ENCODE measurements around the gene PTPN5. TPM values are rescaled to one million over a fixed set of nuclear protein-coding genes. Genes with fewer than 3 reads are reported as not detected.

PTPN5 gene
- total RNA-seq, 1 experiment from 2014 or later = not detected

DNA sequence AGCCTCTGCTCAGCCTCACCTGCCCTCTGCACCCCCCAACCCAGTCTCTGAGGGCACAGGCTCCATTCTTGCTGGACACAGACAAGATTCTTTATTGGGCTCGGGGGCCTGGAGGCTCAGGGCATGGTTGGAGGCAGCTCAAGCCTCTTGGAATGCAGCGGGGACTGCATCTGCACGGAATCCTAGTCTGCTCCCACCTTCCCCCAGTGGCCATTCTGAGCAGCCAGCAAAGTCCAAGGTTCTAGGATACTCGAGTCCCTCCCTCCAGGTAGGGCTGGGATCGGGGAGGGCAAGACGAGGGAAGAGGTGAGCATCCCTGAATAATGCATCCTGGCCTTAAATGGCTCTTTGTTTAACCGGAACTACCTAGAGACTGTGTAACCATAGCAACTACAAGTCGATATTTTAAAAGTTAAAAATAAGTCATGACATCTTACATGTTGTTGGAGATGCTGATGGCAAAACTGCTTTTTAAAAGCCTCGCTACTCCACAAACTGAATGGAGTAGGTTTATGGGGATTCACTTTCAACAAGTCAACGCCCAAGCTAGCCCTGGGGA, 54.9 kb downstream of the PTPN5 start:
- DNase-seq = peak; percentile 10
- CTCF ChIA-PET = interaction anchor here (1.1 kb wide), 1 partner anchor 17 kb away, joined by 3 read pairs; no protein-coding TSS in a partner anchor
- no peaks in the 10 kb centered on the region for H3K9me3 Mint-ChIP-seq (ENCODE audit: low read depth, unreplicated experiment)
- H3K36me3 Mint-ChIP-seq (ENCODE audit: insufficient read depth, unreplicated experiment) = no peaks in the 10 kb centered on the region
- no peaks in the 10 kb centered on the region for H3K4me1 Mint-ChIP-seq (ENCODE audit: low read depth, unreplicated experiment)
- intact Hi-C loops (cut with micrococcal nuclease; ENCODE audit: unreplicated experiment) = loop anchor here (10.0 kb wide), 1 partner anchor 622 kb away; no protein-coding TSS in a partner anchor
- no peak overlapping the region for H3K27ac Mint-ChIP-seq (ENCODE audit: unreplicated experiment)
- BruUV-seq (replicated peaks) = no TSS peak
- no peak for TF ChIP-seq CTCF (IDR thresholded peaks at IDR 0.05; ENCODE audit: unreplicated experiment)
- peaks cover 60% of the 10 kb centered on the region for H3K27me3 Mint-ChIP-seq (ENCODE audit: unreplicated experiment)
- H3K4me3 Mint-ChIP-seq (ENCODE audit: low read depth, unreplicated experiment) = no peak overlapping the region

DNA sequence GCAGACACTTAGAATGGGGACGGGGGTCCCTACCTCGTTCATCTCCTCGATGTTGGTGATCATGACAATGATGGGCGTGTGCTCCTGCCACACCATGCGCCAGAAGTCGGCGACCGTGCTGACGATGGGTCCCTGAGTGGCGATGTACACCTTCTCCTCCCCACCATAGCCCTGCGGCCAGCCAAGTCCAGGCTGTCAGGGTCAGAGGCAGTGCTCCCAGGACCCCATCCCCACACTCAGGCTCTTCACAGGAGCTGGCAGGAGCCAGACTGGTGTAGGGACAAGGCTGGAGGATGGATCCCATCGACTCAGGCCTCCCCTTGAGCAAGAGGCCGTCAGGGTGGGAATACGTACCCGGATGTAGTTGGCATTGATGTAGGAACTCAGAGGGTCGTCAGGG, 58.4 kb downstream of the PTPN5 start:
- Mint-ChIP-seq H3K9me3 (ENCODE audit: low read depth, unreplicated experiment) (no peaks in the 10 kb centered on the region), H3K27ac (ENCODE audit: unreplicated experiment) (no peak overlapping the region), H3K4me1 (ENCODE audit: low read depth, unreplicated experiment) (no peaks in the 10 kb centered on the region), H3K36me3 (ENCODE audit: insufficient read depth, unreplicated experiment) (no peaks in the 10 kb centered on the region), H3K27me3 (ENCODE audit: unreplicated experiment) (peaks cover 31% of the 10 kb centered on the region), H3K4me3 (ENCODE audit: low read depth, unreplicated experiment) (no peak overlapping the region)
- no peak for TF ChIP-seq CTCF (IDR thresholded peaks at IDR 0.05; ENCODE audit: unreplicated experiment)
- intact Hi-C loops (cut with micrococcal nuclease; ENCODE audit: unreplicated experiment) = loop anchor here (5.0 to 10.0 kb wide), 3 partner anchors 66 to 618 kb away; partner anchors contain the start of gene UEVLD
- no TSS peak for BruUV-seq (replicated peaks)
- CTCF ChIA-PET = no interaction called here
- DNase-seq = no peak

- Mint-ChIP-seq H3K4me3 (ENCODE audit: low read depth, unreplicated experiment) (no peak overlapping the region), H3K36me3 (ENCODE audit: insufficient read depth, unreplicated experiment) (no peaks in the 10 kb centered on the region), H3K27ac (ENCODE audit: unreplicated experiment) (no peak overlapping the region), H3K9me3 (ENCODE audit: low read depth, unreplicated experiment) (no peaks in the 10 kb centered on the region), H3K27me3 (ENCODE audit: unreplicated experiment) (peaks cover 24% of the 10 kb centered on the region), H3K4me1 (ENCODE audit: low read depth, unreplicated experiment) (no peaks in the 10 kb centered on the region)
- CTCF ChIA-PET = interaction anchor here (0.7 to 2.2 kb wide), 3 partner anchors 10 to 192 kb away, joined by 3 to 7 read pairs (median 4); no protein-coding TSS in a partner anchor
- TF ChIP-seq CTCF (IDR thresholded peaks at IDR 0.05; ENCODE audit: unreplicated experiment) = peak; percentile 90
- intact Hi-C loops (cut with micrococcal nuclease; ENCODE audit: unreplicated experiment) = loop anchor here (1.0 to 10.0 kb wide), 4 partner anchors 65 to 617 kb away; partner anchors contain the start of gene UEVLD
- no TSS peak for BruUV-seq (replicated peaks)
- DNase-seq = peak; percentile 68
These were observed 59.4 kb downstream of the PTPN5 start for GRCh38 chr11:18731949-18732821.

DNA sequence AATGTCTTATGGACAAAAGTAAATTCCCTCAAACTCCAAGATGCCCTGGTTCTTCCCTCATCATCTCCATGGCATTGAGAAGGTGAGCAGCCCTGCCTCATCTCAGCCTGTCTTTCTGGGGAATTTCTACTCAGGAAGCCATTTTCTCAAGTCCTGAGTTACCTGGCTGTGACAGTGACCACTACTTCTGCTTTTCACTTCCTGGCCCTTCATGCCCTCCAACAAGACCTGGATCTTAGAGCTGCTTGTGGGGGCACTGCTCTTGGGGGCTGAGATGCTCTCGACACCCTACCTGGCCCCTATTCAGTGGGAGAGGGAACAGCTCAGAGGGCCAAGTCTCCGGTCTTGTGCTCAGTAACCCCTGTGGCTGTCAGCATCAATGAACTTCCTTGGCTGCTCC, 60.2 kb downstream of the PTPN5 start:
- CTCF ChIA-PET = interaction anchor here (0.7 to 2.2 kb wide), 3 partner anchors 9 to 192 kb away, joined by 3 to 7 read pairs (median 4); no protein-coding TSS in a partner anchor
- H3K27me3 Mint-ChIP-seq (ENCODE audit: unreplicated experiment) = peaks cover 21% of the 10 kb centered on the region
- DNase-seq = no peak
- no TSS peak for BruUV-seq (replicated peaks)
- intact Hi-C loops (cut with micrococcal nuclease; ENCODE audit: unreplicated experiment) = loop anchor here (5.0 to 10.0 kb wide), 3 partner anchors 64 to 617 kb away; partner anchors contain the start of gene UEVLD
- H3K4me1 Mint-ChIP-seq (ENCODE audit: low read depth, unreplicated experiment) = no peaks in the 10 kb centered on the region
- H3K27ac Mint-ChIP-seq (ENCODE audit: unreplicated experiment) = no peak overlapping the region
- no peak for TF ChIP-seq CTCF (IDR thresholded peaks at IDR 0.05; ENCODE audit: unreplicated experiment)
- H3K4me3 Mint-ChIP-seq (ENCODE audit: low read depth, unreplicated experiment) = no peak overlapping the region
- no peaks in the 10 kb centered on the region for H3K36me3 Mint-ChIP-seq (ENCODE audit: insufficient read depth, unreplicated experiment)
- H3K9me3 Mint-ChIP-seq (ENCODE audit: low read depth, unreplicated experiment) = no peaks in the 10 kb centered on the region
